MCF 10A (cell line): ENCODE results near the gene PSG6. TPM values are rescaled to one million over a fixed set of nuclear protein-coding genes. Genes with fewer than 3 reads are reported as not detected.
A peak's percentile ranks its signal among the peaks of the same experiment; 100 is the strongest.
"Not testable (repeated sequence)": the region's sequence is repeated elsewhere in the genome, so short reads cannot be mapped to it uniquely, and the experiment has no call there.

Experiments
- BruUV-seq: library from RNA; stranded (reverse); fragments of 400-500 nt; replicated peaks from 2 replicates; lab custom pipeline; 2021; lab: Mats Ljungman, UMichigan
- CTCF ChIA-PET: fragments of 300-600 bp; sonication (Branson Sonifier 250); formaldehyde crosslinking; extraction: SDS; loops from one replicate; lab custom pipeline; 2021; ENCODE audit warnings: antibody characterized with exemption, inconsistent platforms; lab: Yijun Ruan, JAX
- POLR2A ChIA-PET: fragments of 300-600, 350-650 bp; sonication (Branson Sonifier 250); formaldehyde crosslinking; extraction: SDS; loops from one replicate; lab custom pipeline; 2020; ENCODE audit warnings: antibody characterized with exemption, inconsistent platforms; lab: Yijun Ruan, JAX
- DNase-seq: peaks from one replicate; pipeline ENCODE4 v3.0.0-alpha.2; 2018; ENCODE audit not compliant: unreplicated experiment
- H3K27ac Mint-ChIP-seq: one replicate; pipeline ENCODE4 v1.8.0; 2022; ENCODE audit warnings: mild to moderate bottlenecking, low read depth, mixed read lengths; ENCODE audit not compliant: unreplicated experiment
- H3K27me3 Mint-ChIP-seq: one replicate; pipeline ENCODE4 v1.8.0; 2022; ENCODE audit warnings: mixed read lengths; ENCODE audit not compliant: insufficient read depth, unreplicated experiment
- H3K36me3 Mint-ChIP-seq: one replicate; pipeline ENCODE4 v1.8.0; 2022; ENCODE audit warnings: mild to moderate bottlenecking, moderate library complexity, mixed read lengths; ENCODE audit not compliant: insufficient read depth, unreplicated experiment
- H3K4me1 Mint-ChIP-seq: one replicate; pipeline ENCODE4 v1.8.0; 2022; ENCODE audit warnings: mixed read lengths; ENCODE audit not compliant: insufficient read depth, unreplicated experiment
- H3K4me3 Mint-ChIP-seq: one replicate; pipeline ENCODE4 v1.8.0; 2022; ENCODE audit warnings: mild to moderate bottlenecking, moderate library complexity, mixed read lengths; ENCODE audit not compliant: unreplicated experiment
- H3K9me3 Mint-ChIP-seq: one replicate; pipeline ENCODE4 v1.8.0; 2022; ENCODE audit warnings: mixed read lengths; ENCODE audit not compliant: unreplicated experiment
- CTCF ChIP-seq: fragments of 200-600 bp; IDR thresholded peaks from one replicate; pipeline ENCODE4 v1.8.0; 2022; ENCODE audit warnings: antibody characterized with exemption, mild to moderate bottlenecking; ENCODE audit not compliant: unreplicated experiment
- intact Hi-C: fragments of 100-400 bp; cut with micrococcal nuclease; formaldehyde crosslinking; loops from 2 replicates; pipeline ENCODE4 v1.14.1; 2022
- total RNA-seq: library from RNA; stranded (reverse); gene quantifications from 2 replicates; pipeline ENCODE4 v1.2.3, GENCODE V29; 2022

The PSG6 gene
- total RNA-seq, 1 experiment from 2014 or later = not detected

GRCh38 chr19:42874901-42875813, 42.5 kb downstream of the PSG6 start:
- H3K27me3 Mint-ChIP-seq, H3K36me3 Mint-ChIP-seq, DNase-seq, POLR2A ChIA-PET, H3K9me3 Mint-ChIP-seq, H3K4me3 Mint-ChIP-seq, intact Hi-C loops: not testable (repeated sequence)
- H3K27ac Mint-ChIP-seq = peak overlapping the region; percentile 89
- BruUV-seq = TSS peak; percentile 58
- CTCF ChIA-PET = interaction anchor here (0.6 to 2.1 kb wide), 6 partner anchors 8 to 435 kb away, joined by 3 to 7 read pairs (median 4); no protein-coding TSS in a partner anchor
- H3K4me1 Mint-ChIP-seq = peaks cover 29% of the 10 kb centered on the region

DNA sequence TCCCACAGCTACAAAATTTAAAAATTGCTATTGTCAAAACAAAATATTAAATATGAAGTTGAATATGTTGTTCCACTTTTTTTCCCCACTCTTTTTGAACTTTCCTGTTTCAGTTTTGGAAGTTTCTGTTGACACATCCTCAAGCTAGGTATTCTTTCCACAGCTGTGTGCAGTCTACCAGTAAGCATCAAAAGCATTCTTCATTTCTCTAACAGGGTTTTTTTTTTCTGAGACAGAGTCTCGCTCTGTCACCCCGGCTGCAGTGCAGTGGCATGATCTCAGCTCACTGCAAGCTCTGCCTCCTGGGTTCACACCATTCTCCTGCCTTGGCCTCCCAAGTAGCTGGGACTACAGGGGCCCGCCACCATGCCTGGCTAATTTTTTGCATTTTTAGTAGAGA, 43.6 kb downstream of the PSG6 start:
- Mint-ChIP-seq H3K27ac (peak overlapping the region; percentile 89), H3K4me1 (peaks cover 29% of the 10 kb centered on the region)
- BruUV-seq, DNase-seq, H3K27me3 Mint-ChIP-seq, H3K36me3 Mint-ChIP-seq, intact Hi-C loops, POLR2A ChIA-PET, H3K4me3 Mint-ChIP-seq, H3K9me3 Mint-ChIP-seq: not testable (repeated sequence)
- CTCF ChIA-PET = interaction anchor here (0.6 to 2.1 kb wide), 8 partner anchors 9 to 434 kb away, joined by 3 to 8 read pairs (median 4); no protein-coding TSS in a partner anchor

DNA sequence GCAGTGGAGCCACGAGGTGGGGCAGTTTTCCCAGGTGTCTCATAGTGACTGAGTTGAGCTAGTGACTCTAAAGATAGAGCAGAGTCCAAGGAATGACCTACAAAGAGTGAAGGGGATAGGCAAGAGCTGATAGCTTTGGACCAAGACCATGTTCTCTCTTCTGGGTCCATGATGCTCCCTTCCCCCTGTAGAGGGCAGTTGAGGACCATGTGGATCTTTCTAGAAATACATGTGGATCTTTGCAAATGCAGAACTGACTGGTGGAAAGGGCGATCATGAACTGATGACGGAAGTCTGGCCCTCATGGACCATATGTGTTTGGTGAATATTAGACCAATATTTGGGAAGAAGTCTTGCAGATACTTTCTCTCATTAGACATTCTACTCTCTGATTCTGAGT, 45.1 kb downstream of the PSG6 start:
- ChIA-PET CTCF (no interaction called here), POLR2A (no interaction called here)
- Mint-ChIP-seq H3K9me3 (no peaks in the 10 kb centered on the region), H3K27me3 (no peaks in the 10 kb centered on the region), H3K4me1 (peaks cover 29% of the 10 kb centered on the region), H3K36me3 (no peaks in the 10 kb centered on the region), H3K27ac (no peak overlapping the region), H3K4me3 (no peak overlapping the region)
- DNase-seq = no peak
- intact Hi-C loops = no loop called here
- TF ChIP-seq CTCF = peak; percentile 19
- no TSS peak for BruUV-seq

- intact Hi-C loops = loop anchor here (1.0 kb wide), 1 partner anchor 64 kb away; no protein-coding TSS in a partner anchor
- Mint-ChIP-seq H3K36me3 (no peaks in the 10 kb centered on the region), H3K27me3 (no peaks in the 10 kb centered on the region), H3K4me3 (no peak overlapping the region), H3K27ac (peak overlapping the region; percentile 39), H3K9me3 (no peaks in the 10 kb centered on the region), H3K4me1 (peaks cover 21% of the 10 kb centered on the region)
- no peak for TF ChIP-seq CTCF
- CTCF ChIA-PET = interaction anchor here (0.9 to 1.4 kb wide), 5 partner anchors 17 to 66 kb away, joined by 3 to 6 read pairs (median 4); no protein-coding TSS in a partner anchor
- DNase-seq = no peak
- POLR2A ChIA-PET = no interaction called here
- BruUV-seq = no TSS peak
Measured at GRCh38 chr19:42857544-42857867, 60.2 kb downstream of the PSG6 start.
